D341Med (cell line): ENCODE data around the gene HGF.

Experiments
- DNase-seq: peaks from one replicate; pipeline ENCODE4 v3.0.0; 2012; ENCODE audit warnings: low spot score

HGF gene

GRCh38 chr7:81682873-81683272, 87.0 kb downstream of the HGF start:
- DNase-seq: no peak

DNA sequence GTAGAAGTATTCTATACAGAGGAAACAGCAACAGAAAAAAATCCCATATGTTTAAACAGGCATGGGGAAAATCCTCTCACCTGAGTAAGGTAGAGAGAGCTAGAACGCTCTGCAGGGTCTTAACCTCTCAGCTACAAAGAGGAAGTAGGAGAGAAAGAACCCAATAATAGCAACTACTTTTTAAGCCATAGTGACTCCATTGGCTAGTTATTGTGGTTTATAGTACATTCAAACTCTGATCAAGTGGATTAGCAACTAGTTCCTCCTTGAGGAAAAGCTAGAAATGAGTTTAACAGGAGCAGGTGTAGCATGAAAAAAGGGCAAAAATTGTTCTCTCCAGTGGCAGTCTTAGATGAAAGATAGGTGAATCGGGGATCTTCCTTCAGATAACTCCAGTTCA, 89.7 kb downstream of the HGF start:
- no peak for DNase-seq

DNA sequence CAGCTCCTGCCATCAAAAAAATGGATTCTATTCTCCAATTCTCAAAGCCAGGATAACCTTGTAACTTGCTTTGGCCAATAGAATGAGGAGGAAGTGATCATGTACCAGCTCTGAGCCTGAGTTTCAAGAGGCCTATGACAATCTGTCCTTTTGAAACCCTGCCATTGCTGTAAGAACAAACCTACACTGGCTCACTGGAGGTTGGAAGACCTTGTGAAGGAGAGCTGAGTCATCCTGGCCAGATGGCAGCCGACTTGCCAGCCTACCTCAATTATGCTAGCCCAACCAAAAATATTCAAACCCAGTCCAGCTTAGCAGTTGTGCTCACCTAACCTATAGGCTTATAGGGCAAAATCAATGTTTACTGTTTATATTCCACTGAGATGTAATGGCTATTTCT, 93.0 kb downstream of the HGF start:
- DNase-seq: no peak

- DNase-seq: no peak
Measured at GRCh38 chr7:81676105-81676811, 93.6 kb downstream of the HGF start.

- DNase-seq: no peak
Measured at GRCh38 chr7:81674431-81674830, 95.4 kb downstream of the HGF start.

GRCh38 chr7:81672872-81673271, 97.0 kb downstream of the HGF start:
- DNase-seq: no peak

DNA sequence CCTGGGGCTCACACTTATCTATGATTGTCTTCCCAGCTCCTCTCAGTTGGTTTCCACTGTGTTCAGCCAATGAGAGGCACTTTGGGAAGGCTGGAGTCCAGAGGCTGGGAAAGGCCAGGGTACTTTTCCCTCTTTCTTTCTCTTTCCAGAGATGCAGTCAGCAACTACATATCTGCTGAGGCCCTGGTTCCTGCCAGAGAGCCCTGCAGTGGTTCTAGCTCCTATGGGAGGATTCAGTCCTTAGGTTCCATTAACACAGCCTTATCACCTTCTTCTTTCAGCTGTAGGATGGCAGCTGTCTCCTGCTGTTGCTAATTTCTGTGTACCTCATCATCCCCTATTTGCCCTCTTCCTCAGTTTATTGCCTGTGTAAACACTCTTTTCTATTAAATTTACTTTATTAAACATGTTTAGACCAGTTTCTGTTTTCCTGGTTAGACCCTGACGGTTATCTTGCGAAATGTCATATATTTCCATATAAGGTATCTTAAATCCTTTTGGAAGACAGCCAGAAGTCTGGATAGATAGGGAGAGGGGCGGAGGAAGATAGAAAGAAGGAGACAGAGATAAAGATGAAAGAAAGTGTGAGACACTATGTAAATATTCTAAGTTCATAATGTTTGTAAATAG, 100.3 kb downstream of the HGF start:
- no peak for DNase-seq

- DNase-seq: no peak
Measured at GRCh38 chr7:81666209-81666608, 103.6 kb downstream of the HGF start.

GRCh38 chr7:81665236-81665635, 104.6 kb downstream of the HGF start:
- no peak for DNase-seq

- DNase-seq: peak; percentile 46
Measured at GRCh38 chr7:81664304-81664703, 105.5 kb downstream of the HGF start.

- no peak for DNase-seq
Measured at GRCh38 chr7:81662531-81662930, 107.3 kb downstream of the HGF start.

- DNase-seq: no peak
Measured at GRCh38 chr7:81659697-81660395, 110.0 kb downstream of the HGF start.

- DNase-seq: no peak
Measured at GRCh38 chr7:81657551-81657950, 112.3 kb downstream of the HGF start.

DNA sequence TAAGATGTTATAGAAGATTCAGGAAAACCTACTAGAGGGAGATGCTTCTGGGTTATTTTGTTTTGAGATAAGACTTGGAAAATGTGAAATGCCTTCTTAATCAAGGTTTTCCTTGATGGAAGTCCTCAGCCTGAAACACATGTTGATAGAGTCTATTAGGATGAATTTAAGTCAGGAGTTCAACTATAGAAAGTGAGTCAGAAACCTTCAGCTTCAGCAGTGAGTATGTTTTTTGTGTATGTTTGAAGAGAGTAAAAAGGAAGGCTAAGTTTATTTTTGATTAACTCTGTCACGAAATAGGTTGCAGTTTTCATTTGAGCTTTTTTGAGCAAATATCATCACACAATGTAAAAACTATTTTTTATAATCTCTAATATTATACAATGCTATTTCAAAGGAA, 114.6 kb downstream of the HGF start:
- DNase-seq: no peak

GRCh38 chr7:81652225-81652624, 117.6 kb downstream of the HGF start:
- no peak for DNase-seq
